ENCODE results near the gene P2RY1. TPM values are rescaled to one million over a fixed set of nuclear protein-coding genes. Genes with fewer than 3 reads are reported as not detected.

The P2RY1 gene
- polyA plus RNA-seq, 1 experiment, result 0.09 TPM

DNA sequence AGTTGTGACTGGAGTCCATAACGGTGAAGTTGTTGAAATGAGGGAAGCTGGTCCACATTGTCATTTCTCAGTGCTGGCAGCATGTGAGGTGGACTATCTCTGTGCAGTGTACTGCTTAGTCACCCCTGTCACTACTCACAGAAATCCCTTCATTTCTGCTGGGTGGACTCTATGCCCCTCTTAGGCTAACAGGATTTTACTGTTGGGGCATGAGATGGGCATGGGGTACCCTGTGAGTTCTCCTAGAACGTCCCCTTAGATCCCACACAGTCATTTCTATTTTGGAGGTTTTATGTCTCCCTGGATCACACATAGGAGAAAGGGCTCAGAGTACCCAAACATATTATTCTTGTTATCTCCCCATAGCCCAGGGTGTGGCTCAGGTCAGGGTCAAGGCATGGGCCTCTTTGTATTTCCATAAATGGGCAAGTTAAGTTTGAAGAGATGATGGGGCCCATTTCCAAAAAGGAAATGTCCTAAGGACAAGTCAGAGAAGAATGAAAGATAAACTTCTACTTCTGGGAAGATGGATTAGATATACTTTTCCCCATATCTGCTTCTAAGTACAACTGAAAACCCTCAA, 15.2 kb downstream of the P2RY1 start:
- DNase-seq (ENCODE audit: low read depth, low spot score), result no peak
- Histone ChIP-seq H3K27me3 (ENCODE audit: control insufficient read depth, insufficient read depth, low read length) (no peaks in the 10 kb centered on the region), H3K4me3 (ENCODE audit: low read depth, low read length) (no peak overlapping the region), H3K9me3 (ENCODE audit: control insufficient read depth, insufficient read depth, low read length) (no peaks in the 10 kb centered on the region), H3K27ac (ENCODE audit: low read depth, low read length) (no peak overlapping the region)
- CTCF ChIA-PET, result no interaction called here
- TF ChIP-seq, protein P1, sequence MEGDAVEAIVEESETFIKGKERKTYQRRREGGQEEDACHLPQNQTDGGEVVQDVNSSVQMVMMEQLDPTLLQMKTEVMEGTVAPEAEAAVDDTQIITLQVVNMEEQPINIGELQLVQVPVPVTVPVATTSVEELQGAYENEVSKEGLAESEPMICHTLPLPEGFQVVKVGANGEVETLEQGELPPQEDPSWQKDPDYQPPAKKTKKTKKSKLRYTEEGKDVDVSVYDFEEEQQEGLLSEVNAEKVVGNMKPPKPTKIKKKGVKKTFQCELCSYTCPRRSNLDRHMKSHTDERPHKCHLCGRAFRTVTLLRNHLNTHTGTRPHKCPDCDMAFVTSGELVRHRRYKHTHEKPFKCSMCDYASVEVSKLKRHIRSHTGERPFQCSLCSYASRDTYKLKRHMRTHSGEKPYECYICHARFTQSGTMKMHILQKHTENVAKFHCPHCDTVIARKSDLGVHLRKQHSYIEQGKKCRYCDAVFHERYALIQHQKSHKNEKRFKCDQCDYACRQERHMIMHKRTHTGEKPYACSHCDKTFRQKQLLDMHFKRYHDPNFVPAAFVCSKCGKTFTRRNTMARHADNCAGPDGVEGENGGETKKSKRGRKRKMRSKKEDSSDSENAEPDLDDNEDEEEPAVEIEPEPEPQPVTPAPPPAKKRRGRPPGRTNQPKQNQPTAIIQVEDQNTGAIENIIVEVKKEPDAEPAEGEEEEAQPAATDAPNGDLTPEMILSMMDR (IDR thresholded peaks at IDR 0.05; ENCODE audit: low read depth, low read length), result no peak
- POLR2A ChIA-PET, result no interaction called here

DNA sequence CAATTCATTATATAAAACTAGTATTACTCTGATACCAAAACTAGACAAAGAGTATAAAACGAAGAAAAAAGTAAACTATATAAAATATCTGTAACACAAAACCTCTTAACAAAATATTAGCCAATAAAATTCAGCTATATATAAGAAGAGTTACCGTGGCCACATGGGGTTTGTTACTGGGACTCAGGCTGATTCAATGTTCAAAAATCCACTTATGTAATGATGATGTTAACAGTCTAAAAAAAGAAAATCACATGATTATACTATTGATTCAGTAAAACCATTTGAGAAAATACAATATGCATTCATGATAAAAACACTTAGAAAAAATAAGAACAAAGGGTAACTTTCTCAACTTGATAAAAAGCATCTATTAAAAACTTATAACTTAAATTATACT, 18.3 kb downstream of the P2RY1 start:
- DNase-seq (ENCODE audit: low read depth, low spot score), result no peak
- POLR2A ChIA-PET, result no interaction called here
- H3K27me3 ChIP-seq (ENCODE audit: control insufficient read depth, insufficient read depth, low read length), result no peaks in the 10 kb centered on the region

DNA sequence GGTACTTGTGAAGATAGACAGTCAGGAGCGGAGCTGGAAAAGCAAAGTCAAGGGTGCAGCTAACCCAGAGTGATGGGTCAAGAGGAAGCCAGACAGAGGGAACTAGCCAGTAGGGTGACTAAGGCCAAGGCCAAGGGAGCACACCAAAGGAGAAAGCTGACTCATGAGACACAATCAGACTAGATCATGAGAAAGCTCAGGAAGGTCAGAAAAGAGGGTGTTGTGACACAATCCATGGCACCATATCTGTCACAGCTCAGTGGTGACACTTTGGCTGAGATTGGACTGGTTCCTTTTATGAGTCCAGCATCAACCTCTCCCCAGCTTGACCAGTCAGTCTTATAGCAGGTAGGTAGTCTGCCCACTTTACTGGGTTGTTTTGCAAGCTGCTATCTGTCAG, 22.2 kb downstream of the P2RY1 start:
- DNase-seq (ENCODE audit: low read depth, low spot score), result no peak
- CTCF ChIA-PET, result no interaction called here
- Histone ChIP-seq H3K27me3 (ENCODE audit: control insufficient read depth, insufficient read depth, low read length) (no peaks in the 10 kb centered on the region), H3K4me3 (ENCODE audit: low read depth, low read length) (no peak overlapping the region), H3K27ac (ENCODE audit: low read depth, low read length) (no peak overlapping the region), H3K9me3 (ENCODE audit: control insufficient read depth, insufficient read depth, low read length) (no peaks in the 10 kb centered on the region)
- POLR2A ChIA-PET, result no interaction called here
- TF ChIP-seq, protein P1 (IDR thresholded peaks at IDR 0.05; ENCODE audit: low read depth, low read length), result no peak

More for the DNA sequence above, 18.3 kb downstream of the P2RY1 start:
- no peak overlapping the region for H3K27ac ChIP-seq (ENCODE audit: low read depth, low read length)
- CTCF ChIA-PET, result no interaction called here
- no peak overlapping the region for H3K4me3 ChIP-seq (ENCODE audit: low read depth, low read length)
- TF ChIP-seq, protein P1 (IDR thresholded peaks at IDR 0.05; ENCODE audit: low read depth, low read length), result no peak
- H3K9me3 ChIP-seq (ENCODE audit: control insufficient read depth, insufficient read depth, low read length), result no peaks in the 10 kb centered on the region

DNA sequence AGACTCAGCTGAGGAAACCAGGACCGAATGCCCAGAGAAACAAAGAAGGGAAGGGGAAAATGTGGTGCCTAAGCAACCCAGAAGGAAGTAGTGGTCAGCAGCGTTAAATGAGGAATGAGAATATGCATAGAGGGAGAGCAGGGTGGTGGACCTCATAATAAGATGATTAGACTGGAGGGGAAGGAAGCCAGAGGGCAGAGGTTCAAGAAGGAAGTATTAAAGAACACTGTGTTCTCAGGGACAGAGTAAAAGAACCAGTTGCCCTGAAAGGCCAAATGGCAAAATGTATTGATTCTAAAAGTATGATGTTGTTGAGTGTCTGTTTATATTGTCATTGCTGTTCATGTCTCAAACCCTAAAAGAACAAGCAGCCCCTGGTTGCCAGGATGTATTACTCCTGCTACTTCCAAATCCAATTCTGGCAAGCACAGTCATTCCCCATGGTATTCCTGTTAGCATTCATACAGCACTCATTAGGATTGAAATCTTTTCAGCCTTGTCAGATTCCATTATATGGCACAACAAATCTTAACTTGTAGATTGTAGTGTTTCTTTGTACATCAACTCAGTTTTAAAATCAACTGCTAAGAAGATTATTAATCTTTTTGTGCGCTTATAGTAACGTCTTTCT, 23.4 kb downstream of the P2RY1 start:
- Histone ChIP-seq H3K9me3 (ENCODE audit: control insufficient read depth, insufficient read depth, low read length) (no peaks in the 10 kb centered on the region), H3K27ac (ENCODE audit: low read depth, low read length) (no peak overlapping the region), H3K4me3 (ENCODE audit: low read depth, low read length) (no peak overlapping the region), H3K27me3 (ENCODE audit: control insufficient read depth, insufficient read depth, low read length) (no peaks in the 10 kb centered on the region)
- ChIA-PET POLR2A (no interaction called here), CTCF (no interaction called here)
- no peak for DNase-seq (ENCODE audit: low read depth, low spot score)
- TF ChIP-seq, protein P1 (IDR thresholded peaks at IDR 0.05; ENCODE audit: low read depth, low read length), result no peak

DNA sequence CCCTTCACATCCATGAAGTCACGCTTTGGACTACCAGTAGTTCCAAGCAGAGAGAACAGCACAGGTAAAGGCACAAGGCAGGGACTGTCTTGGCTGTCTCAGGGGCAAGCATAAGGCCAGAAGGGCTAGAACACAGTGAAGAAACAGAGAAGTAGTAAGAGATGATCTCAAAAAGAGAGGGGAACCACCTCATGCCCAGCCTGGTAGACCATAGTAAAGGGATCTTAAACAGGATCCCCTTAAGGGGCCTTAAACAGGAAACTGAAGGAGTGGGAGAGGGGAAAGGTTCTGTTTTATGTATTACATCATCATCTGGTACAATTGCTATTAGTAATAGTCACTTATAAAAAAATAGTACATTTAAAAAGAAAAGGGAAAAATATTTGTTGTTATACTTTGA, 25.8 kb downstream of the P2RY1 start:
- ChIA-PET CTCF (no interaction called here), POLR2A (no interaction called here)
- no peaks in the 10 kb centered on the region for H3K9me3 ChIP-seq (ENCODE audit: control insufficient read depth, insufficient read depth, low read length)
- H3K27me3 ChIP-seq (ENCODE audit: control insufficient read depth, insufficient read depth, low read length), result no peaks in the 10 kb centered on the region
- no peak overlapping the region for H3K27ac ChIP-seq (ENCODE audit: low read depth, low read length)
- TF ChIP-seq, protein P1 (IDR thresholded peaks at IDR 0.05; ENCODE audit: low read depth, low read length), result no peak
- no peak for DNase-seq (ENCODE audit: low read depth, low spot score)
- H3K4me3 ChIP-seq (ENCODE audit: low read depth, low read length), result no peak overlapping the region
